Thymus (tissue), 11 donors: Measurements from ENCODE around the gene SMIM10. TPM values are rescaled to one million over a fixed set of nuclear protein-coding genes. Genes with fewer than 3 reads are reported as not detected.
"Not testable (repeated sequence)": the region's sequence is repeated elsewhere in the genome, so short reads cannot be mapped to it uniquely, and the experiment has no call there.

Source experiments
- DNase-seq, 9 donors: peaks; one replicate each; pipeline ENCODE4 v3.0.0-alpha.2; 2013; ENCODE audit warnings: low spot score in 9 of 9, low read depth in 6 of 9, missing footprints in 1 of 9
- H3K27ac ChIP-seq, 2 donors: one replicate each; pipeline ENCODE4 v1.5.1; 2013; ENCODE audit warnings: control low read depth in 1 of 2, low read depth in 1 of 2, low read length in 1 of 2, mild to moderate bottlenecking in 1 of 2, moderate library complexity in 1 of 2
- H3K27me3 ChIP-seq, 2 donors: one replicate each; pipeline ENCODE4 v1.5.1; 2013; ENCODE audit warnings: low read length in 1 of 2; ENCODE audit not compliant: control insufficient read depth in 2 of 2, insufficient read depth in 1 of 2
- H3K36me3 ChIP-seq, 2 donors: one replicate each; pipeline ENCODE4 v1.5.1; 2013; ENCODE audit warnings: low read length in 1 of 2, mild to moderate bottlenecking in 1 of 2, moderate library complexity in 1 of 2; ENCODE audit not compliant: control insufficient read depth in 2 of 2, insufficient read depth in 2 of 2
- H3K4me1 ChIP-seq, 2 donors: one replicate each; pipeline ENCODE4 v1.5.1; 2013; ENCODE audit warnings: low read length in 2 of 2; ENCODE audit not compliant: control insufficient read depth in 2 of 2, insufficient read depth in 2 of 2
- H3K4me3 ChIP-seq, 2 donors: one replicate each; pipeline ENCODE4 v1.5.1; 2013; ENCODE audit warnings: low read length in 2 of 2, control low read depth in 1 of 2, mild to moderate bottlenecking in 1 of 2
- H3K9me3 ChIP-seq, 2 donors: one replicate each; pipeline ENCODE4 v1.5.1; 2013; ENCODE audit warnings: low read length in 1 of 2, mild to moderate bottlenecking in 1 of 2; ENCODE audit not compliant: control insufficient read depth in 2 of 2, insufficient read depth in 1 of 2
- WGBS: extraction: QIAGEN DNeasy Blood & Tissue Kit; methylation state at CpG from one replicate; pipeline ENCODE4 v1.1.7; 2013; 5-methylcytosine and 5-hydroxymethylcytosine counted together
- polyA plus RNA-seq: library from polyadenylated mRNA; stranded (reverse); fragments of 200-250 nt; gene quantifications from one replicate; pipeline ENCODE4 v1.2.3, GENCODE V29; 2013
- total RNA-seq: library from RNA; stranded (reverse); fragments of 120-200 nt; gene quantifications from one replicate; pipeline ENCODE4 v1.2.4, GENCODE V29; 2013
- donor health status: healthy.

Gene SMIM10
- total and polyA plus RNA-seq, 2 donors, result 1.3 to 6.5 TPM

DNA sequence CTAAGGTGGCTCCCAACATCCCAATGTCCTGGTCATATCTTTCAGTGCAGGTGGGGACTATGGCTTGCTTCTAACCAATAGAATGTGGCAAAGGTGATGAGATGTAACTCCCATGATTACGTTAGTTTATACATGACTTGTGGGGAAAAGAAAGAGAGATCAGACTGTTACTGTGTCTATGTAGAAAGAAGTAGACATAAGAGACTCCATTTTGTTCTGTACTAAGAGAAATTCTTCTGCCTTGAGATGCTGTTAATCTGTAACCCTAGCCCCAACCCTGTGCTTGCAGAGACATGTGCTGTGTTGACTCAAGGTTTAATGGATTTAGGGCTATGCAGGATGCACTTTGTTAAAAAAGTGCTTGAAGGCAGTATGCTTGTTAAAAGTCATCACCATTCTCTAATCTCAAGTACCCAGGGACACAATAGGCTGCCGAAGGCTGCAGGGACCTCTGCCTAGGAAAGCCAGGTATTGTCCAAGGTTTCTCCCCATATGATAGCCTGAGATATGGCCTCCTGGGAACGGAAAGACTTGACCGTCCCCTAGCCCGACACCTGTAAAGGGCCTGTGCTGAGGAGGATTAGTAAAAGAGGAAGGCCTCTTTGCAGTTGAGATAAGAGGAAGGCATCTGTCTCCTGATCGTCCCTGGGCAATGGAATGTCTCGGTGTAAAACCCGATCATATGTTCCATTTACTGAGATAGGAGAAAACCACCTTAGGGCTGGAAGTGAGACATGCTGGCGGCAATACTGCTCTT lies 39.6 kb downstream of the SMIM10 start:
- WGBS, result 97% methylated on average over 9 of the region's 9 CpGs
- not testable (repeated sequence) for H3K27me3 ChIP-seq, DNase-seq, H3K4me3 ChIP-seq, H3K27ac ChIP-seq, H3K36me3 ChIP-seq, H3K9me3 ChIP-seq, H3K4me1 ChIP-seq

DNA sequence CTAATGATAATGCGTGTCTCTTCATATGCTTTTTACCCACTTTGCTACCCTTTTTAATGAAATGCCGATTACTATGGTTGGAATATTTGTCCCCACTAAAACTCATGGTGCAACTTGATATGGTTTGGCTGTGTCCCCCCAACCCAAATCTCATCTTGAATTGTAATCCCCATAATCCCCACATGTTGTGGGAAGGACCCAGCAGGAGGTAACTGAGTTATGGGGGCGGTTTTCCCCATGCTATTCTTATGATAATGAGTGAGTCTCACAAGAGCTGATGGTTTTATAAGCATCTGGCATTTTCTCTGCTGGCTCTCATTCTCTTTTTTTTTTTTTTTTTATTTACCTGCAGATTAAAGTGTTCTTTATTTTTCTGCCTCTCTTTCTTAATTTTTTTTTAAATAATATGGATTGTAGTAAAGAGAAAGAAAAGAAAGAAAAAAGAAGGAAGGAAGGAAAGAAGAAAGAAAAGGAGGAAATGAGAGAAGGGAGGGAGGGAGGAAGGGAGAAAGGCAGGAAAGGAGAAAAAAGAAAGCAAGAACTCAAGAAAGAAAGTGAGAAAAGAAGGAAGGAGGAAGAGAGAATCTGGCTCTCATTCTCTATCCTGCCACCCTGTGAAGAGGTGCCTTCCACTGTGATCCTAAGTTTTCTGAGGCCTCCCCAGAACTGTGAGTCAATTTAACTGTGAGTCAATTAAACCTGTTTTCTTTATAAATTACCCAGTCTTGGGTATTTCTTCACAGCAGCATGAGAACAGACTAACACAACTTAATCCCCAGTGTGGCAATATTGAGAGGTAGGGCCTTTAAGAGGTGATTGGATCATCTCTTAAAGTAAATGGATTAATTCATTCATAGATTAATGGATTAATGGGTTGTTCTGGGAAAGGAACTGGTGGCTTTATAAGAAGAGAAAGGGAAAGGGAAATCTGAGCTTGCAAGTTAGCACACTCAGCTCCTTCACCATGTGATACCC lies 50.6 kb downstream of the SMIM10 start:
- H3K27ac ChIP-seq, H3K27me3 ChIP-seq, DNase-seq, H3K36me3 ChIP-seq, H3K4me1 ChIP-seq, H3K4me3 ChIP-seq, H3K9me3 ChIP-seq: not testable (repeated sequence)
- 100% methylated on average over 3 of the region's 3 CpGs for WGBS

Other genes starting within 250 kb of the SMIM10 start
- 9.9 TPM for gene PABIR2, start 193.8 kb upstream of the SMIM10 start, total RNA-seq
- gene PABIR2, start 193.8 kb upstream of the SMIM10 start, polyA plus RNA-seq, result 61.0 TPM
- gene MOSPD1, start 75.7 kb upstream of the SMIM10 start, total RNA-seq, result 12.2 TPM
- 12.5 TPM for gene MOSPD1, start 75.7 kb upstream of the SMIM10 start, polyA plus RNA-seq
- 0.52 TPM for gene RTL8B, start 31.6 kb downstream of the SMIM10 start, total RNA-seq
- gene RTL8B, start 31.6 kb downstream of the SMIM10 start, polyA plus RNA-seq, result 7.3 TPM
- 11.0 TPM for gene RTL8C, start 41.4 kb downstream of the SMIM10 start, total RNA-seq
- 81.0 TPM for gene RTL8C, start 41.4 kb downstream of the SMIM10 start, polyA plus RNA-seq
- 2.9 TPM for gene RTL8A, start 61.1 kb downstream of the SMIM10 start, total RNA-seq
- gene RTL8A, start 61.1 kb downstream of the SMIM10 start, polyA plus RNA-seq, result 71.1 TPM
- 0.19 TPM for gene SMIM10L2B, start 107.7 kb downstream of the SMIM10 start, total RNA-seq
- 0.37 TPM for gene SMIM10L2B, start 107.7 kb downstream of the SMIM10 start, polyA plus RNA-seq
- not detected for gene ETDB, start 129.5 kb downstream of the SMIM10 start, total RNA-seq
- gene ETDB, start 129.5 kb downstream of the SMIM10 start, polyA plus RNA-seq, result 0.25 TPM
- gene CT55, start 180.4 kb downstream of the SMIM10 start, total RNA-seq, result not detected
- 0.07 TPM for gene CT55, start 180.4 kb downstream of the SMIM10 start, polyA plus RNA-seq